ENCODE measurements around the gene AKT2. TPM values are rescaled to one million over a fixed set of nuclear protein-coding genes. Genes with fewer than 3 reads are reported as not detected.

Gene AKT2
- total RNA-seq, 1 experiment from 2014 or later: 146 TPM

GRCh38 chr19:40282209-40282580, 3.0 kb downstream of the AKT2 start:
- ChIA-PET CTCF (no interaction called here), POLR2A (ENCODE audit: low non-redundant PET) (no interaction called here)
- Histone ChIP-seq H3K36me3 (ENCODE audit: insufficient read depth, low read length, poor library complexity, severe bottlenecking) (no peaks in the 10 kb centered on the region), H3K9me3 (ENCODE audit: low read depth, low read length, poor library complexity, severe bottlenecking) (no peaks in the 10 kb centered on the region), H3K4me3 (ENCODE audit: low read depth, low read length, poor library complexity, severe bottlenecking) (no peak overlapping the region), H3K27ac (ENCODE audit: low read depth, low read length, poor library complexity, severe bottlenecking) (peak overlapping the region; percentile 70), H3K27me3 (replicated peaks; ENCODE audit: insufficient read depth, low read depth, low read length, poor library complexity) (no peaks in the 10 kb centered on the region), H3K4me1 (ENCODE audit: insufficient read depth, low read length, poor library complexity, severe bottlenecking) (peaks cover 68% of the 10 kb centered on the region)
- BruUV-seq (replicated peaks): no TSS peak
- no peak for DNase-seq (ENCODE audit: low spot score)
- intact Hi-C loops (cut with micrococcal nuclease; ENCODE audit: unreplicated experiment): loop anchor here (10.0 kb wide), 1 partner anchor 137 kb away; no protein-coding TSS in a partner anchor
- TF ChIP-seq EZH2 (IDR thresholded peaks at IDR 0.05; ENCODE audit: borderline replicate concordance, low read depth, low read length, poor library complexity, severe bottlenecking): no peak
- no peak for TF ChIP-seq CTCF (conservative IDR thresholded peaks at IDR 0.05; ENCODE audit: low read depth, low read length)

GRCh38 chr19:40281381-40282208, 3.5 kb downstream of the AKT2 start:
- H3K4me1 ChIP-seq (ENCODE audit: insufficient read depth, low read length, poor library complexity, severe bottlenecking): peaks cover 65% of the 10 kb centered on the region
- H3K27me3 ChIP-seq (replicated peaks; ENCODE audit: insufficient read depth, low read depth, low read length, poor library complexity): no peaks in the 10 kb centered on the region
- TF ChIP-seq EZH2 (IDR thresholded peaks at IDR 0.05; ENCODE audit: borderline replicate concordance, low read depth, low read length, poor library complexity, severe bottlenecking) (no peak), CTCF (conservative IDR thresholded peaks at IDR 0.05; ENCODE audit: low read depth, low read length) (no peak)
- H3K27ac ChIP-seq (ENCODE audit: low read depth, low read length, poor library complexity, severe bottlenecking): peak overlapping the region; percentile 70
- DNase-seq (ENCODE audit: low spot score): peak; percentile 66
- BruUV-seq (replicated peaks): no TSS peak
- POLR2A ChIA-PET (ENCODE audit: low non-redundant PET): interaction anchor here (0.7 kb wide), 1 partner anchor 120 kb away, joined by 5 read pairs; no protein-coding TSS in a partner anchor
- no peaks in the 10 kb centered on the region for H3K36me3 ChIP-seq (ENCODE audit: insufficient read depth, low read length, poor library complexity, severe bottlenecking)
- H3K4me3 ChIP-seq (ENCODE audit: low read depth, low read length, poor library complexity, severe bottlenecking): no peak overlapping the region
- H3K9me3 ChIP-seq (ENCODE audit: low read depth, low read length, poor library complexity, severe bottlenecking): no peaks in the 10 kb centered on the region
- CTCF ChIA-PET: no interaction called here
- intact Hi-C loops (cut with micrococcal nuclease; ENCODE audit: unreplicated experiment): loop anchor here (10.0 kb wide), 1 partner anchor 137 kb away; no protein-coding TSS in a partner anchor

GRCh38 chr19:40280608-40281221, 4.4 kb downstream of the AKT2 start:
- H3K4me3 ChIP-seq (ENCODE audit: low read depth, low read length, poor library complexity, severe bottlenecking): no peak overlapping the region
- no peaks in the 10 kb centered on the region for H3K27me3 ChIP-seq (replicated peaks; ENCODE audit: insufficient read depth, low read depth, low read length, poor library complexity)
- BruUV-seq (replicated peaks): no TSS peak
- DNase-seq (ENCODE audit: low spot score): no peak
- H3K4me1 ChIP-seq (ENCODE audit: insufficient read depth, low read length, poor library complexity, severe bottlenecking): peaks cover 56% of the 10 kb centered on the region
- POLR2A ChIA-PET (ENCODE audit: low non-redundant PET): no interaction called here
- CTCF ChIA-PET: no interaction called here
- H3K36me3 ChIP-seq (ENCODE audit: insufficient read depth, low read length, poor library complexity, severe bottlenecking): no peaks in the 10 kb centered on the region
- no peaks in the 10 kb centered on the region for H3K9me3 ChIP-seq (ENCODE audit: low read depth, low read length, poor library complexity, severe bottlenecking)
- H3K27ac ChIP-seq (ENCODE audit: low read depth, low read length, poor library complexity, severe bottlenecking): peak overlapping the region; percentile 70
- TF ChIP-seq EZH2 (IDR thresholded peaks at IDR 0.05; ENCODE audit: borderline replicate concordance, low read depth, low read length, poor library complexity, severe bottlenecking): no peak
- TF ChIP-seq CTCF (conservative IDR thresholded peaks at IDR 0.05; ENCODE audit: low read depth, low read length): no peak
- intact Hi-C loops (cut with micrococcal nuclease; ENCODE audit: unreplicated experiment): loop anchor here (10.0 kb wide), 1 partner anchor 136 kb away; no protein-coding TSS in a partner anchor
